Nephron progenitor cell (in vitro differentiated cells): ENCODE data around the gene CXADR.

Experiments used
- DNase-seq: peaks from one replicate; pipeline ENCODE4 v3.0.0; 2021
- H3K27ac Mint-ChIP-seq: 2 replicates; pipeline ENCODE4 v1.8.0; 2021; ENCODE audit warnings: mild to moderate bottlenecking, moderate library complexity, mixed read lengths
- H3K27me3 Mint-ChIP-seq: 2 replicates; pipeline ENCODE4 v1.8.0; 2021; ENCODE audit warnings: mild to moderate bottlenecking, low read depth, mixed read lengths; ENCODE audit not compliant: poor library complexity
- H3K36me3 Mint-ChIP-seq: 2 replicates; pipeline ENCODE4 v1.8.0; 2021; ENCODE audit warnings: low read depth, mixed read lengths
- H3K4me1 Mint-ChIP-seq: 2 replicates; pipeline ENCODE4 v1.8.0; 2021; ENCODE audit warnings: mixed read lengths
- H3K4me3 Mint-ChIP-seq: 2 replicates; pipeline ENCODE4 v1.8.0; 2021; ENCODE audit warnings: mild to moderate bottlenecking, moderate library complexity, mixed read lengths
- H3K9me3 Mint-ChIP-seq: 2 replicates; pipeline ENCODE4 v1.8.0; 2021; ENCODE audit warnings: mild to moderate bottlenecking, moderate library complexity, mixed read lengths
- TF ChIP-seq, protein P1 (sequence below): fragments of 200-600 bp; sonication (generic); IDR thresholded peaks from 2 replicates; pipeline ENCODE4 v1.5.0; 2021; ENCODE audit warnings: antibody characterized with exemption

CXADR gene

DNA sequence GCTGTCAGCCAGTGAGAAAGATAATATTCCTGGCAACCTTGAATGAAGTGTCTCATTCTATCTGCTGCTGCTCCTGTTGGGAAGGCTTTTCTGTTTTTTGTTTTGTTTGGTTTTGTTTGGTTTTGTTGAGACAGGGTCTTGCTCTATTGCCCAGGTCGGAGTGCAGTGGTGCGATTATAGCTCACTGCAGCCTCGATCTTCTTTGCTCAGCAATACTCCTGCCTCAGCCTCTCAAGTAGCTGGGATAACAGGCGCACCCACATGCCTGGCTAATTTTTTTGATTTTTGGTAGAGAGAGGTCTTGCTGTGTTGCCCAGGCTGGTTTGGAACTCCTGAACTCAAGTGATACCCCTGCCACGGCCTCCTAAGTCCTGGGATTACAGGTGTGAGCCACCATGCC is 62.2 kb downstream of the CXADR start:
- TF ChIP-seq, protein P1, sequence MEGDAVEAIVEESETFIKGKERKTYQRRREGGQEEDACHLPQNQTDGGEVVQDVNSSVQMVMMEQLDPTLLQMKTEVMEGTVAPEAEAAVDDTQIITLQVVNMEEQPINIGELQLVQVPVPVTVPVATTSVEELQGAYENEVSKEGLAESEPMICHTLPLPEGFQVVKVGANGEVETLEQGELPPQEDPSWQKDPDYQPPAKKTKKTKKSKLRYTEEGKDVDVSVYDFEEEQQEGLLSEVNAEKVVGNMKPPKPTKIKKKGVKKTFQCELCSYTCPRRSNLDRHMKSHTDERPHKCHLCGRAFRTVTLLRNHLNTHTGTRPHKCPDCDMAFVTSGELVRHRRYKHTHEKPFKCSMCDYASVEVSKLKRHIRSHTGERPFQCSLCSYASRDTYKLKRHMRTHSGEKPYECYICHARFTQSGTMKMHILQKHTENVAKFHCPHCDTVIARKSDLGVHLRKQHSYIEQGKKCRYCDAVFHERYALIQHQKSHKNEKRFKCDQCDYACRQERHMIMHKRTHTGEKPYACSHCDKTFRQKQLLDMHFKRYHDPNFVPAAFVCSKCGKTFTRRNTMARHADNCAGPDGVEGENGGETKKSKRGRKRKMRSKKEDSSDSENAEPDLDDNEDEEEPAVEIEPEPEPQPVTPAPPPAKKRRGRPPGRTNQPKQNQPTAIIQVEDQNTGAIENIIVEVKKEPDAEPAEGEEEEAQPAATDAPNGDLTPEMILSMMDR = no peak
- H3K27ac Mint-ChIP-seq = no peak overlapping the region

DNA sequence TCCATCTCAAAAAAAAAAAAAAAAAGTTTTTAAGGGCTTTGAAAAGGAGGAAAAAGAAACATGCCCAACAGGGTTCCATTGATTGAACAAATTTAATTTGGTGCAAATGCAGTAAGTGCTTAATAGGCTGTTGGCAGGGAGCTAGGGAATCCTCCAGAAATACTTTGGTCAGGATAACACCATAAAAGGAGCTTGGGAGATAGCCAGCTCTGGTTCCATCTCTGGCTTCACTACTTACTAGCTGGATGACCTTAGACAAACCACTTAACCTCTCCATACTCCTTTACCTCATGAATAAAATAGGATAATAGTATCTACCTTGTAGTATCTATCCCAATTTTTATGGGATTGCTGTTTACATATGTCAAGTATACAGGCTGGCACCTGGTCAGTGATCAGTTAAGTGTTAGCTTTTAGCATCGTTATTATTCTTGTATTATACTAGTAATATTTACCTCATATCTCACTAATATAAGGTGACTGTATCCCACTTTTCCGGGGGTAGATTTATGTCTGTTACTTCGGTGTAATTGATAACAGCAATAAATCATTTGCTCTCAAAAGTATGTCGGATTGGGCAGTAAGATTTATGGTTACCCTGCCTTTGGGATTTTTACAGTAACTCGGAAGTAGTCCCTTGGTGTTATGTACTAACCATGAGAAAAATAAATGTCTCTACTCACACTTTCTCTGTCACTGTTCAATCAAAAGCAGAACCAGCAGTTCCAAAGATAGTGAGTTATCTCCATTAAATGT is 63.4 kb downstream of the CXADR start:
- TF ChIP-seq, protein P1 = no peak
- peaks cover 15% of the 10 kb centered on the region for H3K36me3 Mint-ChIP-seq
- no peak overlapping the region for H3K27ac Mint-ChIP-seq
- no peak overlapping the region for H3K4me3 Mint-ChIP-seq
- H3K4me1 Mint-ChIP-seq = no peaks in the 10 kb centered on the region
- no peak for DNase-seq
- no peaks in the 10 kb centered on the region for H3K27me3 Mint-ChIP-seq
- H3K9me3 Mint-ChIP-seq = no peaks in the 10 kb centered on the region

More for the DNA sequence above, 62.2 kb downstream of the CXADR start:
- H3K4me1 Mint-ChIP-seq = no peaks in the 10 kb centered on the region
- no peak overlapping the region for H3K4me3 Mint-ChIP-seq
- peaks cover 15% of the 10 kb centered on the region for H3K36me3 Mint-ChIP-seq
- no peak for DNase-seq
- H3K27me3 Mint-ChIP-seq = no peaks in the 10 kb centered on the region
- no peaks in the 10 kb centered on the region for H3K9me3 Mint-ChIP-seq

DNA sequence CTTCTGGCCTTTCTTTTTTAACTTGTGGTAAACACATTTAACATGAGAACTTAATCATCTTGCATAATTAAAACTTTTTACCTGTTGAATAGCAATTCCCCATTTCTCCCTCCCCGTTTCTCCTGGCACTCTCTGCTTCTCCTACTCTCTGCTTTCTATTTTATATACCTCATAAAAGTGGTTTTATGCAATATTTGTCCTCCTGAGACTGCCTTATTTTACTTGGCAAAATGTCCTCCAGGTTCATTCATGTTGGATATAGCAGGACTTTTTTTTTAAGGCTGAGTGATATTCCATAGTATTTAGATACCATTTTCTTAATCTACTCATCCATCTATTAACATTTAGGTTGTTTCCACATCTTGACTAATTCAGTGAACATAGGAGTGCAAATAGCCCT is 64.9 kb downstream of the CXADR start:
- Mint-ChIP-seq H3K27me3 (no peaks in the 10 kb centered on the region), H3K4me1 (peaks cover 4% of the 10 kb centered on the region), H3K9me3 (no peaks in the 10 kb centered on the region), H3K4me3 (no peak overlapping the region), H3K36me3 (peaks cover 19% of the 10 kb centered on the region), H3K27ac (no peak overlapping the region)
- DNase-seq = no peak
- TF ChIP-seq, protein P1 = no peak

DNA sequence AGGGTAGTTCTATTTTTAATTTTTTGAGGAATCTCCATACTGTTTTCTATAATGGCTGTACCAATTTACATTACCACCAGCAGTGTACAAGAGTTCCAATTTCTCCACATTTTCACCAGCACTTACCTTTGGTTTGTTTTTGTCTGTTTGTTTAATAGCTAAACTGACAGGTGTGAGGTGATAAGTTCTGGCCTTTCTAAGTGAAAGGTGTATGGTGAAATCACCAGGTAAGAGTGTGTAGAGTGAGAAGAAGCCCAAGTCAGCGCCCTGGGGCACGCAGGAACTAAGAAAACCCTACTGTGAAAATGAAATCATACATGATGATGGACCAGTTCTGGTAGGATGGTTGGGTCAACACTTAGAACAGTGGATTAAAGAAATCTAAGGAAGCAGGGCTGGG is 65.3 kb downstream of the CXADR start:
- H3K4me3 Mint-ChIP-seq = no peak overlapping the region
- H3K27me3 Mint-ChIP-seq = no peaks in the 10 kb centered on the region
- H3K4me1 Mint-ChIP-seq = peaks cover 4% of the 10 kb centered on the region
- peaks cover 15% of the 10 kb centered on the region for H3K36me3 Mint-ChIP-seq
- no peaks in the 10 kb centered on the region for H3K9me3 Mint-ChIP-seq
- H3K27ac Mint-ChIP-seq = no peak overlapping the region
- TF ChIP-seq, protein P1 = no peak
- no peak for DNase-seq

DNA sequence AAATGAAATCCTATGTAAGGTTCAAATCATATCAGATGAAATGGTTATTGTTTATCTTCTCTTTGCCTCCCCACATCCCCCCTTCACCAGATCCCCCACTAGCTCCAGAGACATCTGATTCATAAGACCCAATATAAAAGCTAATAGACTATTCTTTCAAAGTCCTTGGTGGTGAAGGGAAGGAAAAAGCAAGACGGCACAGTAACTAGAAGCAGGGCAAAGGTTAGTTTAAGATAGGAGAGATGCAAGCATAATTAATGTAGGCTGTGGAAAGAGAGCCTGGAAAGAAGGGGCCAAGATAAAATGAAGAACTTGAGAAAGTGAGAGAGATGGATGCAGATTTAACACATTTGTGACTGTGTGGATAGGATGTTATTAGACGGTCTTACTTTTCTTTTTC is 66.0 kb downstream of the CXADR start:
- Mint-ChIP-seq H3K4me1 (peaks cover 4% of the 10 kb centered on the region), H3K9me3 (no peaks in the 10 kb centered on the region), H3K36me3 (peaks cover 14% of the 10 kb centered on the region), H3K27ac (peak overlapping the region; percentile 5), H3K4me3 (no peak overlapping the region), H3K27me3 (no peaks in the 10 kb centered on the region)
- TF ChIP-seq, protein P1 = no peak
- no peak for DNase-seq

DNA sequence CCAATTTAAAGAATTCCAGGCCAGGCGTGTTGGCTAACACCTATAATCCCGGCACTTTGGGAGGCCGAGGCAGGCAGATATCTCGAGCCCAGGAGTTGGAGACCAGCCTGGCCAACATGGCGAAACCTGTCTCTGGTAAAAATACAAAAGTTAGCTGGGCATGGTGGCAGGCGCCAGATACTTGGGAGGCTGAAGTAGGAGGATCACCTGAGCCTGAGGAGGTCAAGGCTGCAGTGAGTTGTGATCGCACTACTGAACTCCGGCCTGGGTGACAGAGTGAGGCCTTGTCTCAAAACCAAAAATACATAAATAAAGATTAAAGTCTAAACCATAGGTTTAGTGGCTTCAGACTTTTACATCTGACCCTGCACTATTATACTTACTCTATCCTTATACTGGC is 67.5 kb downstream of the CXADR start:
- H3K27ac Mint-ChIP-seq = no peak overlapping the region

More for the DNA sequence above, 67.5 kb downstream of the CXADR start:
- Mint-ChIP-seq H3K9me3 (no peaks in the 10 kb centered on the region), H3K36me3 (peaks cover 14% of the 10 kb centered on the region), H3K4me3 (no peak overlapping the region), H3K4me1 (peaks cover 4% of the 10 kb centered on the region), H3K27me3 (no peaks in the 10 kb centered on the region)
- no peak for DNase-seq
- TF ChIP-seq, protein P1 = no peak
